Adrenal gland (tissue), 5 donors: ENCODE measurements around the gene DLG2.

Experiments used
- CTCF ChIP-seq, 6 experiments: fragments of 450-650 bp in 4 of 6; fragments of 200-600 bp in 2 of 6; sonication (generic) in 1 of 6; IDR thresholded peaks; 1 replicate in 5 of 6; 2 replicates in 1 of 6; pipeline versions ENCODE4 v1.5.1 to v1.8.0; 2016 to 2021; ENCODE audit warnings: antibody characterized with exemption in 6 of 6, mild to moderate bottlenecking in 2 of 6, moderate library complexity in 1 of 6
- POLR2A ChIP-seq, 2 donors: fragments of 450-650 bp; IDR thresholded peaks; one replicate each; pipeline ENCODE4 v1.6.1; 2017; ENCODE audit warnings: antibody characterized with exemption in 2 of 2, mild to moderate bottlenecking in 2 of 2, moderate library complexity in 1 of 2
- donor health status: DM: no; HTN: no; CAD: no.

GRCh38 chr11:84419616-84420015, 1207.5 kb downstream of the DLG2 start:
- TF ChIP-seq POLR2A (IDR thresholded peaks at IDR 0.05) (no peak), CTCF (IDR thresholded peaks at IDR 0.05) (no peak)
